ENCODE results near the gene HTT-AS.

- TF ChIP-seq CTCF (IDR thresholded peaks at IDR 0.05) (no peak), ZFX (IDR thresholded peaks at IDR 0.05; ENCODE audit: borderline replicate concordance) (no peak)
Observed at GRCh38 chr4:3036131-3036952, 38.0 kb downstream of the HTT-AS start.
